ENCODE data around the gene GPX4. TPM values are rescaled to one million over a fixed set of nuclear protein-coding genes. Genes with fewer than 3 reads are reported as not detected.

The GPX4 gene
- total RNA-seq, 2 experiments from 2014 or later: 148 to 203 TPM

DNA sequence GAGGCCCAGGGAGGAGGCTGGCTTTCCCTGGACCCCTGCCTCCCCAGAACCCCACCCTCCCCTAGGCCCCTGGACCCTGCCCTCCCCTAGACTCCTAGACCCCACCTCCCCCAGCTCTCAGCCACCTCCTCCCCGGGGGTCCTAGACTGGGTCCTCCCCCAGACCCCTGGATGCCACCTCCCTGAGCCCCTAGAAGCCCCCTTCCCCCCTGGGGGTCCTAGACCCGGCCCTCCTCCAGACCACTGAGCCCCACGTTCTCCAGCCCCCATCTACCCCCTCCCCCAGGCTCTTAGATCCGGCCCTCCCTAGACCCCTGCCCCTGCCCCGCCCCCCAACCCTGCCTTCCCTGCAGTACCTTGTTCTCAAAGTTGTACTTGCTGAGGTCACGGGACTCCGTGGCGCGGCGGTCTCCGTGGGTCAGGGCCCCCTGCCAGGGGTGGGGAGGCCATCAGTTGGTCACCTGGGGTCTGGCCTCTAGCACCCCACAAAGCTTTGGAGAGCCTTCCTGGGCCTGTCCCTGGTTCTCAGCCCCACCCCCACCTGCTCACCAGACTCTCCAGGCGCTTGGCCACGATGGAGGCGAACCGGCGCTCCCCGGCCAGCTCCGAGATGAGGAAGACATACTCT is 8.0 kb downstream of the GPX4 start:
- H3K36me3 ChIP-seq (ENCODE audit: insufficient read depth, low read length): peaks cover 31% of the 10 kb centered on the region
- no peak for DNase-seq (ENCODE audit: low spot score)
- H3K9me2 ChIP-seq (ENCODE audit: insufficient read depth, low read length): no peaks in the 10 kb centered on the region
- H3K4me2 ChIP-seq (ENCODE audit: low read length): no peak overlapping the region
- TF ChIP-seq EZH2phosphoT487 (IDR thresholded peaks at IDR 0.05; ENCODE audit: borderline replicate concordance, low read depth, low read length): no peak
- TF ChIP-seq, protein P1, sequence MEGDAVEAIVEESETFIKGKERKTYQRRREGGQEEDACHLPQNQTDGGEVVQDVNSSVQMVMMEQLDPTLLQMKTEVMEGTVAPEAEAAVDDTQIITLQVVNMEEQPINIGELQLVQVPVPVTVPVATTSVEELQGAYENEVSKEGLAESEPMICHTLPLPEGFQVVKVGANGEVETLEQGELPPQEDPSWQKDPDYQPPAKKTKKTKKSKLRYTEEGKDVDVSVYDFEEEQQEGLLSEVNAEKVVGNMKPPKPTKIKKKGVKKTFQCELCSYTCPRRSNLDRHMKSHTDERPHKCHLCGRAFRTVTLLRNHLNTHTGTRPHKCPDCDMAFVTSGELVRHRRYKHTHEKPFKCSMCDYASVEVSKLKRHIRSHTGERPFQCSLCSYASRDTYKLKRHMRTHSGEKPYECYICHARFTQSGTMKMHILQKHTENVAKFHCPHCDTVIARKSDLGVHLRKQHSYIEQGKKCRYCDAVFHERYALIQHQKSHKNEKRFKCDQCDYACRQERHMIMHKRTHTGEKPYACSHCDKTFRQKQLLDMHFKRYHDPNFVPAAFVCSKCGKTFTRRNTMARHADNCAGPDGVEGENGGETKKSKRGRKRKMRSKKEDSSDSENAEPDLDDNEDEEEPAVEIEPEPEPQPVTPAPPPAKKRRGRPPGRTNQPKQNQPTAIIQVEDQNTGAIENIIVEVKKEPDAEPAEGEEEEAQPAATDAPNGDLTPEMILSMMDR (conservative IDR thresholded peaks at IDR 0.05; ENCODE audit: low read length): no peak
- peaks cover 14% of the 10 kb centered on the region for H3K4me1 ChIP-seq (ENCODE audit: insufficient read depth, low read length, poor library complexity, severe bottlenecking)
- 0 out of 2 replicates have a peak, but pooled peaks cover 3% of the 10 kb centered on the region for H4K20me1 ChIP-seq (ENCODE audit: insufficient read depth, low read length)
- ChIA-PET POLR2A (no interaction called here), CTCF (ENCODE audit: unreplicated experiment) (no interaction called here)
- no peak overlapping the region for H2AFZ ChIP-seq (ENCODE audit: low read length)
- H3K27ac ChIP-seq (ENCODE audit: low read depth, low read length, poor library complexity, severe bottlenecking): no peak overlapping the region
- BruUV-seq (replicated peaks): no TSS peak
- intact Hi-C loops (cut with micrococcal nuclease; ENCODE audit: unreplicated experiment): loop anchor here (5.0 kb wide), 1 partner anchor 81 kb away; no protein-coding TSS in a partner anchor
- H3K79me2 ChIP-seq (ENCODE audit: insufficient read depth, low read depth, low read length): no peaks in the 10 kb centered on the region
- H3K4me3 ChIP-seq (ENCODE audit: low read depth, low read length, poor library complexity, severe bottlenecking): no peak overlapping the region
- H3K9me3 ChIP-seq (ENCODE audit: low read length): no peaks in the 10 kb centered on the region

DNA sequence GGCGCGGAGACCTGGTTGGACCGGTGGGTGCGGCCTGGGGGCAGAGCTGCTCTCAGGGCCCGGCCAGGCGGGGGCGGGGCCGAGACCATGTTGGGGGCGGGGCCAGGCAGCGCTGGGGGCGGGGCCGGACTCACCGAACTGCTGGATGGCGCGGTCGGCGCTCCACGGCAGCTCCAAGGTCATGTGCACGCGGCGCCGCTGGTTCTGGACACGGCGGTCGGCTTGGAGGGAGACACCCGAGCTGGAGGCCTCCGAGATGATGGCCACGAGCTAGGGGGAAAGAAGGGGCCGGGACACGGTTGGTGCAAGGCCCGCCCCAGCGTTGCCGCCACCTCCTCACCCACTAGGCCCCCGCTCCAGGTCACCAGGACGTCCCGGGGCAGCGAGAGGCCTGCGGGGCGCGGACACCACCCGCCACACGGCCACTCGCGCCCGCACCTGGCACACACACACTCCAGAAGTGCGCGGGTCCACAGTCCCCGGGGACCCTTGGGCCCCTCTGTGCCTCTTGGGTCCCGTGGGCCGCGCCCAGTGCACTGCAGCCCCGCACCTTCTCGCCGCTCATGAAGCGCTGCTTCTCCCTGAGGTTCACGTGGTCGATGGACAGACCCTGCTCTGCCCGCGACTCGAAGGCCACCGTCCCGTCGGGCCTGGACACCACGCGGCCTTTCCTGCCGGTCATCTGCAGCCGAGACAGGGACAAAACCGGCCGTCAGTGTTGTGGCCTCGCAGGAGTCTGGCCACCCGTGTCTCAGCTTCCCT is 8.7 kb downstream of the GPX4 start:
- H3K4me1 ChIP-seq (ENCODE audit: insufficient read depth, low read length, poor library complexity, severe bottlenecking): peaks cover 7% of the 10 kb centered on the region
- DNase-seq (ENCODE audit: low spot score): no peak
- intact Hi-C loops (cut with micrococcal nuclease; ENCODE audit: unreplicated experiment): loop anchor here (5.0 kb wide), 1 partner anchor 80 kb away; no protein-coding TSS in a partner anchor
- ChIA-PET POLR2A (interaction anchor here (0.6 kb wide), 2 partner anchors 51 to 82 kb away, joined by 3 to 4 read pairs; no protein-coding TSS in a partner anchor), CTCF (ENCODE audit: unreplicated experiment) (interaction anchor here (0.6 kb wide), 2 partner anchors 38 to 71 kb away, joined by 6 to 11 read pairs; no protein-coding TSS in a partner anchor)
- no peak overlapping the region for H2AFZ ChIP-seq (ENCODE audit: low read length)
- no peaks in the 10 kb centered on the region for H3K9me3 ChIP-seq (ENCODE audit: low read length)
- TF ChIP-seq, protein P1 (conservative IDR thresholded peaks at IDR 0.05; ENCODE audit: low read length): no peak
- TF ChIP-seq EZH2phosphoT487 (IDR thresholded peaks at IDR 0.05; ENCODE audit: borderline replicate concordance, low read depth, low read length): no peak
- H3K4me2 ChIP-seq (ENCODE audit: low read length): no peak overlapping the region
- no peaks in the 10 kb centered on the region for H3K9me2 ChIP-seq (ENCODE audit: insufficient read depth, low read length)
- no TSS peak for BruUV-seq (replicated peaks)
- H3K79me2 ChIP-seq (ENCODE audit: insufficient read depth, low read depth, low read length): no peaks in the 10 kb centered on the region
- H3K36me3 ChIP-seq (ENCODE audit: insufficient read depth, low read length): peaks cover 30% of the 10 kb centered on the region; the same call in 1 of the 2 replicates
- H3K27ac ChIP-seq (ENCODE audit: low read depth, low read length, poor library complexity, severe bottlenecking): no peak overlapping the region
- H4K20me1 ChIP-seq (ENCODE audit: insufficient read depth, low read length): 0 out of 2 replicates have a peak, but pooled peaks cover under 1% of the 10 kb centered on the region
- no peak overlapping the region for H3K4me3 ChIP-seq (ENCODE audit: low read depth, low read length, poor library complexity, severe bottlenecking)

Data from OCI-LY7 (cell line).